Retinal pigment epithelial cell (primary cell): Measurements from ENCODE around the gene GDF10.

ENCODE experiments used
- DNase-seq: peaks from one replicate; pipeline ENCODE4 v3.0.0-alpha.2; 2010; ENCODE audit warnings: low read depth
- H3K4me3 ChIP-seq: 2 replicates; pipeline ENCODE4 v1.5.1; 2011; ENCODE audit warnings: mild to moderate bottlenecking, low read length, control low read depth, moderate library complexity
- TF ChIP-seq, protein P1 (sequence below): conservative IDR thresholded peaks from 2 replicates; pipeline ENCODE4 v1.5.1; 2011; ENCODE audit warnings: low read depth, low read length, control low read depth, inconsistent platforms

The GDF10 gene

DNA sequence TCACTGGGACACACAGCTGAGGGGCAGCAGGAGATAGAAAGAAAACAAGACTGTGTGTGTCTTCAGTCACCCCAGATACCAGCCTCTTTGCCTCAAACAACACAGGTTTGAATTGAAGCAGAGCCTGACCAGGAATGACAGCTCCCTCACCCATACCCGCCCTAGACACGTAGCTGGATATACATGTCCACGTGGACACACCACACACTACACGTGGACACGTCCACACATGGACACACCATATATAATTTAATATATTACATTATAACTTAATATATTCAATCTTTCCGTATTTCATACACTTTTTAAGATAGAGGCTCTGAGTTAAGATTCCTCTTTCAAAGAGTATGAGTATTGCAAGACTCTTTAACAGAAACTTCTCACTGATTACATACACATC is 33.5 kb downstream of the GDF10 start:
- TF ChIP-seq, protein P1, sequence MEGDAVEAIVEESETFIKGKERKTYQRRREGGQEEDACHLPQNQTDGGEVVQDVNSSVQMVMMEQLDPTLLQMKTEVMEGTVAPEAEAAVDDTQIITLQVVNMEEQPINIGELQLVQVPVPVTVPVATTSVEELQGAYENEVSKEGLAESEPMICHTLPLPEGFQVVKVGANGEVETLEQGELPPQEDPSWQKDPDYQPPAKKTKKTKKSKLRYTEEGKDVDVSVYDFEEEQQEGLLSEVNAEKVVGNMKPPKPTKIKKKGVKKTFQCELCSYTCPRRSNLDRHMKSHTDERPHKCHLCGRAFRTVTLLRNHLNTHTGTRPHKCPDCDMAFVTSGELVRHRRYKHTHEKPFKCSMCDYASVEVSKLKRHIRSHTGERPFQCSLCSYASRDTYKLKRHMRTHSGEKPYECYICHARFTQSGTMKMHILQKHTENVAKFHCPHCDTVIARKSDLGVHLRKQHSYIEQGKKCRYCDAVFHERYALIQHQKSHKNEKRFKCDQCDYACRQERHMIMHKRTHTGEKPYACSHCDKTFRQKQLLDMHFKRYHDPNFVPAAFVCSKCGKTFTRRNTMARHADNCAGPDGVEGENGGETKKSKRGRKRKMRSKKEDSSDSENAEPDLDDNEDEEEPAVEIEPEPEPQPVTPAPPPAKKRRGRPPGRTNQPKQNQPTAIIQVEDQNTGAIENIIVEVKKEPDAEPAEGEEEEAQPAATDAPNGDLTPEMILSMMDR: no peak
- H3K4me3 ChIP-seq: no peak overlapping the region
- DNase-seq: no peak

DNA sequence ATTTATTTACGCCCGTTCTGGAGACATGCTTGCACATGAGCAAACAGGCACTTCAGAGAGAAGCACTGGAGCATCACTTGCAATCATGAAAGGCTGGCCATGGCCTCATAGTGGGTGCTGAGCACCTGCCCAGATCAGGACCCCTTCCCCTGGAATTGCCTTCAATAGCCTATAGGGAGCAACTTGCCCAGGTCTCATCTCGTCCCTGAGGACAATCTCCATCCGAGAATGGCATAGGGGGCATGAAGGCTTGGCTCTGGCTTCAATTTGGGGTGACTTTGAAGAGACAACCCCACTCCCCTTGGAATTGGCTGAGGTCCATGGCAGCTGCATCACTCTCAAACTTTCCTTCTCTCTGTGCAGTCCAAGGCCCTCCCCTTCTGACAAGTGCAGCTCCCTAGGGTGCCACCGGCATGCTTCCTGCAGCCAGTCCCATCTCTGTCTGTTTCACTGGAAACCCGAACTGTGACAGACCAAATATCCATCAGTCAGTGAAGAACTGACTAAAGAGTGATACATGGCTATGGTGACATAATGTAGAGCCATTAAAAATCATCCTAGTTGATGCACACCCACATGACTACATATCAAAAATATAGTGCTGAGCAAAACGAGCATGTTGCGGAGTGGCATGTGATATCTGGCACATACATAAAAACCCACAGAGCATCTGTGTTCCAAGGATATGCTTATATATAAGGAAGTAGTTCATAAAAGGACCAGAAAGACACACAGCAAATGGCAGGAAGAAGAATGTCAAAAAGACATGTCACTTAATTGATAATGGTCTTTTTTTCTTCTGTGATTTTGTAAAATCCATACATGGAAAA is 34.7 kb downstream of the GDF10 start:
- no peak for DNase-seq
- H3K4me3 ChIP-seq: no peak overlapping the region
- TF ChIP-seq, protein P1: no peak

DNA sequence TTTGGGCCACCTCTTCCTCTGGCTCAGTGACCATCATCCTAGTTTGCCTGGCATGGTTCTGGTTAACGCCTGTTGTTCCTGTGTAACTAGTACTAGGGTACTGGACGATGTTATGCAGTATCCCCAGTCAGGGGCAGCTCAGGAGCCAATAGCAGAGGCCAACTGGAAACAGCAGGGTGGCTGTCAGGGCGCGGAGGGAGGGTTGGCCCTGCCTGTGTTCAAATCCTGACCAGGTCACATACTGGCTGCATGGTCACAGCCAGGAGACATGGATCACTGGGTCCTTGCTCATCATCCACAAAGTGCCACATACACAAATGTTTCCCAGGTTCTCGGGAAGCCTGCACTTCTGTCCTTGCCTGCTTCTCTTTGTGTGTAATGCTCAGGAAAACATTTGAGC is 35.9 kb downstream of the GDF10 start:
- TF ChIP-seq, protein P1: no peak
- no peak for DNase-seq

DNA sequence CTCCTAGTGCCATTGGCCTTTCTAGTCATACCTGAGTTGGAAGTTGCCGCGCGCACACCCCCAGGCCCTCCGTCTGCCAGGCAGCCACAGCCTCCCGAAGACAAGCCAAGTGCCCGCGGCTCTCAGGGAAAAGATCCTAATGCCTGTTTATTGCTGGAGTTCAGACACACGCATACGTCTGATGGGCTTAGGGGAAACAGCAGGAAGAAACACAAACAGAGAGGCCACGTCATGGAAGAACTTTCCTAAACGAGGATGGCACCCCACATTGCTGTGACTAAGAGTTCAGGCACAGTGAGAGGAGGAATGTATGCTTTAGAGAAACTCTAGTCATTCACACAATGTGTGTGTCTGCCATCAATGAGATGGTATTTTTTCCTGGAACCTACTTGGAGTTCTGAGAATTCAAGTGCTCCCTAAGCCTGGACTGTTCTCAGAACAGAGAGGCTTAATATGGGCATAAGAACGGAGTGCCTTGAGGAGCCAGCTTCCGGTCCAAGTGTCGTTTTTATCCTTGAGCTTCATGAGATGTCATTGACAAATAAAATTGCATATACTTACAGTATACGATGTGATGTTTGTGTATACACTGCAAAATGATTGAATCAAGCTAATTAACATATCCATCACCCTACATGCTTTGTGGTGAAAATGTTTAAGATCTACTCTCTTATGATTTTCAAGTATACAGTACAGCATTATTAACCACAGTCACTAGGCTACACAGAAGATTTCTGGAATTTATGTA is 36.6 kb downstream of the GDF10 start:
- no peak for DNase-seq
- TF ChIP-seq, protein P1: no peak
- H3K4me3 ChIP-seq: no peak overlapping the region

More for the DNA sequence above, 35.9 kb downstream of the GDF10 start:
- no peak overlapping the region for H3K4me3 ChIP-seq

DNA sequence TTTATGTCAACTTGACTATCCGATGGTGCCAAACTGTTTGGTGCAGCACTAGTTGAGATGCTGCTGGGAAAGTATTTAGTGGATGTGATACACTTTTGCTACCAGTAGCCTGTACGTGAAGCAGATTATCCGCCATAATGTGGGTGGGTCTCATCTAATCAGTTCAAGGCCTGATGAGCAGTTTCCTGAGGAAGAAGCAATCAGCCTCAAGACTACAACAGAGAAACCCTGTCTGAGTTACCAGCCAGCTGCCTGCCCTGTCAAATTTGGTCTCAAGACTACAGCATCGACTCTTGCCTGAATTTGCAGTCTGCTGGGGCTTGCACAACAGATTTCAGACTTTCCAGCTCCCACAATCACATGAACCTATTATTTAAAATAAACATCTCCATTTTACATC is 37.3 kb downstream of the GDF10 start:
- TF ChIP-seq, protein P1: no peak

DNA sequence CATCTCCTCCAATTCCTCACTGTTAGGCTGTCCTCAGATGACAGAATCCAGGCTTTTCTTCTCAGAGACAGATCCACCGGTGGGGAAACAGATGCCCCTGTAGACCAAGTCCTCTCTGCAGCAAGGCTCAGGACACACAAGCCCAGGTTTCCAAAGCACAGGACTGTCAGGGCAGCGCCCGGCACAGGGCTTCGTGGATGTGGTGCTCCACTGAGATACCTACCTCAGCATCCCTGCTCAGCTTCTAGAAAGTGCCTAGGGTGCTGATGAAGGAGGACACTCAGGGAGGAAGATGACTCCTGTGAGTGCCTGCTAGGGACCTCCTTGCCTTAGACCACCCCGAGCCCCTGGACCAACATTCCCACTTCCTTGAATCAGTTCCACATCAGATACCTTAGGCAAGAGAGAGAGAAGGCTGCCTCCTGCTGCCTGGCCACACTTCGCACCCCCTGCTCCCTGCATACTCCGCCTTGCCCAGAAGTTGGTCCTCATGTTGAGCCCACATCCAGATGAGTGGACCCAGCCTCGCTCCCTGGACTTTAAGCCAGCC is 39.3 kb downstream of the GDF10 start:
- DNase-seq: no peak
- no peak overlapping the region for H3K4me3 ChIP-seq
- TF ChIP-seq, protein P1: no peak

More for the DNA sequence above, 37.3 kb downstream of the GDF10 start:
- no peak overlapping the region for H3K4me3 ChIP-seq
- no peak for DNase-seq
